K562 (cell line): ENCODE data around the gene PCCA. TPM values are rescaled to one million over a fixed set of nuclear protein-coding genes. Genes with fewer than 3 reads are reported as not detected.
"Not testable (repeated sequence)": the region's sequence is repeated elsewhere in the genome, so short reads cannot be mapped to it uniquely, and the experiment has no call there.

ENCODE experiments used
- ATAC-seq: fragments of 200-7000 bp; cut with Tn5 transposase; 3 replicates; pipeline ENCODE4 v1.9.1; 2020; ENCODE audit warnings: moderate library complexity
- BruUV-seq: library from RNA; stranded (reverse); fragments of 400-500 nt; replicated peaks from 2 replicates; lab custom pipeline; 2021; lab: Mats Ljungman, UMichigan
- CTCF ChIA-PET: fragments of 300-600 bp; formaldehyde crosslinking; extraction: SDS; loops from one replicate; lab custom pipeline; 2021; ENCODE audit warnings: low intra/inter-chr PET ratio; lab: Yijun Ruan, JAX
- POLR2A ChIA-PET: fragments of 300-600, 350-650 bp; sonication (Branson Sonifier 250); formaldehyde crosslinking; extraction: SDS; loops from one replicate; lab custom pipeline; 2021; ENCODE audit warnings: antibody characterized with exemption, inconsistent platforms; lab: Yijun Ruan, JAX
- DNase-seq, 4 experiments: peaks; one replicate each; pipeline versions ENCODE4 v3.0.0 to v3.0.0-alpha.2; 2011 to 2018; ENCODE audit warnings: low spot score in 3 of 4, mixed read lengths in 3 of 4; ENCODE audit errors: extremely low read depth in 1 of 4
- FAIRE-seq: peaks from 2 replicates; lab custom pipeline; 2011; peaks lifted over from hg19 to GRCh38; lab: Jason Lieb, UNC
- H2AFZ ChIP-seq: 2 replicates; pipeline ENCODE4 v1.6.0; 2011; ENCODE audit warnings: low read depth, low read length, control low read depth, inconsistent platforms
- H3K27ac ChIP-seq: fragments of 200-600 bp; 3 replicates; pipeline ENCODE4 v1.8.0; 2011; ENCODE audit warnings: low read depth, mild to moderate bottlenecking, control low read depth, inconsistent platforms, low read length, moderate library complexity, mixed read lengths; ENCODE audit errors: extremely low read depth
- H3K27me3 ChIP-seq, 2 experiments: fragments of 300-600 bp in 1 of 2; 2 replicates in 1 of 2; 3 replicates in 1 of 2; pipeline versions ENCODE4 v1.6.0 to v1.8.0; 2011; ENCODE audit warnings: inconsistent platforms in 2 of 2, low read length in 2 of 2, mild to moderate bottlenecking in 1 of 2, mixed read lengths in 1 of 2, moderate library complexity in 1 of 2; ENCODE audit not compliant: control insufficient read depth in 2 of 2, insufficient read depth in 2 of 2
- H3K36me3 ChIP-seq: fragments of 300-600 bp; 3 replicates; pipeline ENCODE4 v1.8.0; 2011; ENCODE audit warnings: mild to moderate bottlenecking, low read length, inconsistent platforms; ENCODE audit not compliant: control insufficient read depth, insufficient read depth
- H3K4me1 ChIP-seq, 2 experiments: fragments of 200-600 bp in 1 of 2; replicated peaks in 1 of 2; 2 replicates in 1 of 2; 3 replicates in 1 of 2; pipeline versions ENCODE4 v1.5.1 to v1.8.0; 2011; ENCODE audit warnings: inconsistent platforms in 2 of 2, low read length in 2 of 2, mild to moderate bottlenecking in 1 of 2, mixed read lengths in 1 of 2, moderate library complexity in 1 of 2; ENCODE audit not compliant: control insufficient read depth in 2 of 2, insufficient read depth in 2 of 2
- H3K4me2 ChIP-seq: 2 replicates; pipeline ENCODE4 v1.6.1; 2011; ENCODE audit warnings: low read length, control low read depth, inconsistent platforms, mixed read lengths; ENCODE audit not compliant: insufficient read depth
- H3K4me3 ChIP-seq: fragments of 200-600 bp; sonication (generic), shearing (Covaris generic); 2 replicates; pipeline ENCODE4 v1.5.1; 2016; ENCODE audit warnings: control low read depth, inconsistent platforms
- H3K79me2 ChIP-seq: fragments of 200-600 bp; 3 replicates; pipeline ENCODE4 v1.8.0; 2011; ENCODE audit warnings: low read length, inconsistent platforms; ENCODE audit not compliant: control insufficient read depth, insufficient read depth
- H3K9ac ChIP-seq, 2 experiments: 2 replicates each; pipeline versions ENCODE4 v1.6.0 to v1.6.1; 2011; ENCODE audit warnings: low read depth in 2 of 2, low read length in 2 of 2, control low read depth in 1 of 2, inconsistent platforms in 1 of 2, mild to moderate bottlenecking in 1 of 2, mixed read lengths in 1 of 2; ENCODE audit not compliant: insufficient read depth in 1 of 2
- H3K9me1 ChIP-seq: one replicate; pipeline ENCODE4 v1.6.0; 2011; ENCODE audit warnings: inconsistent platforms, mild to moderate bottlenecking, low read length, moderate library complexity; ENCODE audit not compliant: control insufficient read depth, insufficient read depth
- H3K9me3 ChIP-seq: replicated peaks from 2 replicates; pipeline ENCODE4 v1.5.1; 2011; ENCODE audit warnings: low read depth, low read length, inconsistent platforms; ENCODE audit not compliant: control insufficient read depth, insufficient read depth
- H4K20me1 ChIP-seq: replicated peaks from 2 replicates; pipeline ENCODE4 v1.6.1; 2011; ENCODE audit warnings: low read length, inconsistent platforms, mixed read lengths; ENCODE audit not compliant: control insufficient read depth, insufficient read depth
- CEBPG ChIP-seq, 3 experiments: fragments of 200-800 bp in 1 of 3; sonication (Bioruptor generic) in 1 of 3; sonication (generic) in 1 of 3; formaldehyde crosslinking in 1 of 3; IDR thresholded peaks in 2 of 3; conservative IDR thresholded peaks in 1 of 3; 2 replicates each; pipeline versions ENCODE4 v1.6.1 to v1.8.0; 2016 to 2022; ENCODE audit warnings: missing compliant biosample characterization in 2 of 3, missing genetic modification characterization in 2 of 3, mild to moderate bottlenecking in 1 of 3, missing genetic modification reagents in 1 of 3
- WGBS: fragments of 100-300 bp; shearing (Covaris generic); methylation state at CpG from one replicate; pipeline ENCODE4 v1.1.6; 2016; ENCODE audit warnings: low coverage, mixed read lengths; ENCODE audit not compliant: insufficient coverage; ENCODE audit errors: missing lambda C conversion rate; 5-methylcytosine and 5-hydroxymethylcytosine counted together
- in situ Hi-C: fragments of 300-500 bp; cut with MboI; formaldehyde crosslinking; loops from 4 replicates; pipeline ENCODE4 v1.15.0; 2018; ENCODE audit warnings: inconsistent platforms, mixed read lengths
- intact Hi-C: fragments of 100-400 bp; cut with micrococcal nuclease; formaldehyde crosslinking; loops from 2 replicates; pipeline ENCODE4 v1.14.2; 2022
- polyA plus RNA-seq, 8 experiments: library from polyadenylated mRNA; depleted of rRNA in 4 of 8; stranded (reverse) in 5 of 8; unstranded in 3 of 8; fragments of >200 nt; fragmentation: Nextera tagmentation in 2 of 8; fragmentation: Illumina TruSeq in 1 of 8; extraction: Ambion mirVana in 2 of 8; extraction: Trizol in 1 of 8; gene quantifications; 2 replicates each; pipeline versions ENCODE4 v1.2.1 to v1.2.3, GENCODE V29; 2011 to 2014; ENCODE audit warnings: inconsistent platforms in 1 of 8, missing spikeins in 1 of 8
- total RNA-seq, 7 experiments: library from RNA; depleted of rRNA in 6 of 7; stranded (reverse); fragments of >200 nt in 6 of 7; fragmentation: Illumina TruSeq in 2 of 7; extraction: Trizol in 2 of 7; gene quantifications; 2 replicates each; pipeline versions ENCODE4 v1.2.1 to v1.2.3, GENCODE V29; 2011 to 2021; ENCODE audit warnings: low replicate concordance in 1 of 7
- TF ChIP-seq, protein P1 (sequence below): sonication (generic); formaldehyde crosslinking; IDR thresholded peaks from 2 replicates; pipeline ENCODE4 v1.8.0; 2022; ENCODE audit warnings: missing genetic modification reagents, mild to moderate bottlenecking, borderline replicate concordance

The PCCA gene
- total and polyA plus RNA-seq, 9 of the 15 experiments (the other 6 are each of a cell fraction or from before 2014, with no cell fraction given): 5.2 to 14.1 (median 9.7) TPM

DNA sequence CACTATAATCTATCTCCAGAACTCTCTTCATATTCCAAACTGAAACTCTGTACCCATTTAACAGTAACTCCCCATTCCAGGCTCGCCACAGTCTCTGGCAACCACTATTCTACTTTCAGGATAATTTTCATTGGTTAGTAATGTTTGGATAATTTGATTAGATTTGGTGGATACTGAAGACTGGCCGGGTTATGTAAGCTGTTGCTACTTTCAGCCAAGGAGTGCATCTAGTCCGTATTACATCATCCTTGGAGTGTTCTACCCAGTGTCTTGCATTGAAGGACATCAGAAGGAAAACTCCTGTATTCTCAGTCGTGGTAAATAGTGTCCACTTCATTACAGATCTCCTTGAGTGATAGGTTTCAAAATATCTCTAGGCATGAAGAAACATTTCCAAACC, 60.5 kb downstream of the PCCA start:
- no peaks in the 10 kb centered on the region for H3K9me1 ChIP-seq
- no peak for FAIRE-seq
- H4K20me1 ChIP-seq: no peaks in the 10 kb centered on the region
- WGBS: 59% methylated on average over 4 of the region's 4 CpGs
- intact Hi-C loops: no loop called here
- H3K4me1 ChIP-seq: no peaks in the 10 kb centered on the region
- no peaks in the 10 kb centered on the region for H3K36me3 ChIP-seq
- no peaks in the 10 kb centered on the region for H3K9me3 ChIP-seq
- in situ Hi-C loops: no loop called here
- H3K9ac ChIP-seq: no peak overlapping the region
- no peak overlapping the region for H3K4me3 ChIP-seq
- no peak overlapping the region for H3K27ac ChIP-seq
- H3K79me2 ChIP-seq: no peaks in the 10 kb centered on the region
- no peak overlapping the region for H2AFZ ChIP-seq
- ChIA-PET POLR2A (no interaction called here), CTCF (no interaction called here)
- no peak for DNase-seq
- BruUV-seq: no TSS peak
- H3K27me3 ChIP-seq: no peaks in the 10 kb centered on the region
- TF ChIP-seq CEBPG (CRISPR knock-in tag; IDR thresholded peaks at IDR 0.05) (no peak), CEBPG (tag; conservative IDR thresholded peaks at IDR 0.05 in 1 of 2, IDR thresholded peaks at IDR 0.05 in 1 of 2) (0 out of 4 replicates have a peak, but pooled peaks of 1 of the 2 experiments have one; percentile 20)
- TF ChIP-seq, protein P1, sequence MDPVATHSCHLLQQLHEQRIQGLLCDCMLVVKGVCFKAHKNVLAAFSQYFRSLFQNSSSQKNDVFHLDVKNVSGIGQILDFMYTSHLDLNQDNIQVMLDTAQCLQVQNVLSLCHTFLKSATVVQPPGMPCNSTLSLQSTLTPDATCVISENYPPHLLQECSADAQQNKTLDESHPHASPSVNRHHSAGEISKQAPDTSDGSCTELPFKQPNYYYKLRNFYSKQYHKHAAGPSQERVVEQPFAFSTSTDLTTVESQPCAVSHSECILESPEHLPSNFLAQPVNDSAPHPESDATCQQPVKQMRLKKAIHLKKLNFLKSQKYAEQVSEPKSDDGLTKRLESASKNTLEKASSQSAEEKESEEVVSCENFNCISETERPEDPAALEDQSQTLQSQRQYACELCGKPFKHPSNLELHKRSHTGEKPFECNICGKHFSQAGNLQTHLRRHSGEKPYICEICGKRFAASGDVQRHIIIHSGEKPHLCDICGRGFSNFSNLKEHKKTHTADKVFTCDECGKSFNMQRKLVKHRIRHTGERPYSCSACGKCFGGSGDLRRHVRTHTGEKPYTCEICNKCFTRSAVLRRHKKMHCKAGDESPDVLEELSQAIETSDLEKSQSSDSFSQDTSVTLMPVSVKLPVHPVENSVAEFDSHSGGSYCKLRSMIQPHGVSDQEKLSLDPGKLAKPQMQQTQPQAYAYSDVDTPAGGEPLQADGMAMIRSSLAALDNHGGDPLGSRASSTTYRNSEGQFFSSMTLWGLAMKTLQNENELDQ (CRISPR knock-in tag): no peak
- no peak overlapping the region for H3K4me2 ChIP-seq
- ATAC-seq: no peak

DNA sequence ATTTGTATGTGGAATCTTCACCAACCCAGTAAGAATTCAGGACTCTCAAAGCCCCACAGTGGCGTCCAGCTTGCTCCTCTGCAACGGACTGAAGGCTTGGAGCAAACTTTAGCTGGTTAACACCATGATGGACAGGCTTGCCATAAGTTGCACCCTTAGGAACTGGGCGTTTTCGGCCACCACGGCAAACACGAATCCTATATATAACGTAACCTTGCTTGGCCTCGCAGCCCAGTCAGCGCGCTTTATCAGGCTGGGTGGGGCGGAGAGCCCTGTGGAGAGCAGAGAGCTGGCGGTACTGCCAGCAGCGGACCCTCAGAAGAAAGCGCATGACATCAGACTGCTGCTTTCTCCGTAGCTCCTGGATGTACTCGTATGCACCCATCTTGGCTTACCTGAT, 61.8 kb downstream of the PCCA start:
- POLR2A ChIA-PET, CTCF ChIA-PET: not testable (repeated sequence)

More for the DNA sequence above, 61.8 kb downstream of the PCCA start:
- H3K4me1 ChIP-seq, FAIRE-seq, H3K4me2 ChIP-seq, intact Hi-C loops, H3K79me2 ChIP-seq, H2AFZ ChIP-seq, ATAC-seq, in situ Hi-C loops, H3K27me3 ChIP-seq, H3K9ac ChIP-seq, H4K20me1 ChIP-seq, DNase-seq, H3K36me3 ChIP-seq, H3K9me1 ChIP-seq, BruUV-seq, H3K27ac ChIP-seq, H3K9me3 ChIP-seq, H3K4me3 ChIP-seq: not testable (repeated sequence)
- WGBS: 94% methylated on average over 14 of the region's 16 CpGs
